H1 (cell line): ENCODE results near the gene SMIM38. TPM values are rescaled to one million over a fixed set of nuclear protein-coding genes. Genes with fewer than 3 reads are reported as not detected.

Source experiments
- CTCF ChIA-PET: fragments of 300-600 bp; sonication (Branson Sonifier 250); formaldehyde crosslinking; loops from one replicate; lab custom pipeline; 2021; ENCODE audit not compliant: partially characterized antibody; lab: Charles Lee
- POLR2A ChIA-PET: fragments of 300-600 bp; sonication (Branson Sonifier 250); formaldehyde crosslinking; loops from one replicate; lab custom pipeline; 2021; ENCODE audit warnings: inconsistent platforms; ENCODE audit not compliant: partially characterized antibody; lab: Charles Lee
- DNase-seq, 2 experiments: peaks; one replicate each; pipeline versions ENCODE4 v3.0.0 to v3.0.0-alpha.2; 2010 to 2022; ENCODE audit warnings: low spot score in 2 of 2, low read depth in 1 of 2, mixed read lengths in 1 of 2
- FAIRE-seq: peaks from 2 replicates; lab custom pipeline; 2011; peaks lifted over from hg19 to GRCh38; lab: Jason Lieb, UNC
- H2AFZ ChIP-seq: 2 replicates; pipeline ENCODE4 v1.8.1; 2012; ENCODE audit warnings: low read length, inconsistent platforms
- H2AK5ac ChIP-seq: 2 replicates; pipeline ENCODE4 v1.6.1; 2013; ENCODE audit warnings: low read depth, low read length
- H2BK120ac ChIP-seq: replicated peaks from 2 replicates; pipeline ENCODE3; 2013; ENCODE audit warnings: low read depth, low read length, inconsistent platforms
- H2BK12ac ChIP-seq: 2 replicates; pipeline ENCODE4 v1.6.1; 2013; ENCODE audit warnings: low read depth, low read length
- H2BK15ac ChIP-seq: 2 replicates; pipeline ENCODE4 v1.6.1; 2013; ENCODE audit warnings: low read length
- H2BK20ac ChIP-seq: 2 replicates; pipeline ENCODE4 v1.6.1; 2013; ENCODE audit warnings: low read length
- H2BK5ac ChIP-seq: 2 replicates; pipeline ENCODE4 v1.6.1; 2013; ENCODE audit warnings: low read depth, low read length
- H3K14ac ChIP-seq: 2 replicates; pipeline ENCODE4 v1.6.1; 2013; ENCODE audit warnings: inconsistent platforms; ENCODE audit not compliant: insufficient read length
- H3K18ac ChIP-seq: 2 replicates; pipeline ENCODE4 v1.6.1; 2013; ENCODE audit warnings: low read length; ENCODE audit errors: extremely low read depth
- H3K23ac ChIP-seq: 2 replicates; pipeline ENCODE4 v1.6.1; 2013; ENCODE audit warnings: inconsistent platforms; ENCODE audit not compliant: insufficient read length
- H3K23me2 ChIP-seq: 2 replicates; pipeline ENCODE4 v1.6.1; 2013; ENCODE audit warnings: low read depth, low read length
- H3K27ac ChIP-seq: 2 replicates; pipeline ENCODE4 v1.6.1; 2011; ENCODE audit warnings: low read depth, low read length, inconsistent platforms
- H3K27me3 ChIP-seq, 4 experiments: replicated peaks in 1 of 4; 1 replicate in 1 of 4; 2 replicates in 3 of 4; pipeline versions ENCODE4 v1.6.1 to v1.8.1; 2011 to 2013; ENCODE audit warnings: low read length in 3 of 4, mild to moderate bottlenecking in 3 of 4, inconsistent platforms in 2 of 4, mixed read lengths in 2 of 4, moderate library complexity in 1 of 4; ENCODE audit not compliant: control insufficient read depth in 3 of 4, insufficient read depth in 3 of 4; ENCODE audit errors: extremely low read depth in 1 of 4
- H3K36me3 ChIP-seq, 4 experiments: 2 replicates each; pipeline versions ENCODE4 v1.6.1 to v1.8.1; 2011 to 2013; ENCODE audit warnings: mild to moderate bottlenecking in 4 of 4, low read length in 3 of 4, moderate library complexity in 2 of 4, control low read depth in 1 of 4, inconsistent platforms in 1 of 4; ENCODE audit not compliant: insufficient read depth in 4 of 4, control insufficient read depth in 2 of 4
- H3K4ac ChIP-seq: replicated peaks from 2 replicates; pipeline ENCODE3; 2013; ENCODE audit warnings: low read length, low read depth, mixed read lengths, inconsistent platforms; ENCODE audit not compliant: insufficient read length
- H3K4me1 ChIP-seq, 4 experiments: replicated peaks in 1 of 4; 1 replicate in 1 of 4; 2 replicates in 3 of 4; pipeline versions ENCODE4 v1.6.1 to v1.8.1; 2011 to 2013; ENCODE audit warnings: low read length in 3 of 4, inconsistent platforms in 2 of 4, mixed read lengths in 1 of 4; ENCODE audit not compliant: insufficient read depth in 4 of 4, control insufficient read depth in 3 of 4
- H3K4me2 ChIP-seq, 2 experiments: 2 replicates each; pipeline versions ENCODE4 v1.6.1 to v1.8.1; 2011 to 2013; ENCODE audit warnings: low read depth in 2 of 2, low read length in 2 of 2, control low read depth in 1 of 2, inconsistent platforms in 1 of 2, mild to moderate bottlenecking in 1 of 2; ENCODE audit not compliant: insufficient read depth in 1 of 2
- H3K4me3 ChIP-seq, 4 experiments: fragments of 200-600, 300-600 bp in 1 of 4; sonication (generic), shearing (Covaris generic), sonication (Bioruptor Twin) in 1 of 4; 2 replicates each; pipeline versions ENCODE4 v1.5.1 to v1.8.1; 2011 to 2016; ENCODE audit warnings: low read length in 4 of 4, low read depth in 3 of 4, control low read depth in 2 of 4, inconsistent platforms in 2 of 4, mild to moderate bottlenecking in 2 of 4, mixed read lengths in 1 of 4, moderate library complexity in 1 of 4; ENCODE audit not compliant: insufficient read depth in 2 of 4; ENCODE audit errors: extremely low read depth in 1 of 4
- H3K56ac ChIP-seq: replicated peaks from 2 replicates; pipeline ENCODE3; 2013; ENCODE audit warnings: low read depth, mild to moderate bottlenecking, mixed read lengths, low read length, inconsistent platforms; ENCODE audit not compliant: insufficient read length
- H3K79me1 ChIP-seq: 2 replicates; pipeline ENCODE4 v1.6.1; 2013; ENCODE audit warnings: low read depth, low read length, control low read depth
- H3K79me2 ChIP-seq, 2 experiments: 2 replicates each; pipeline versions ENCODE4 v1.6.1 to v1.8.1; 2012 to 2013; ENCODE audit warnings: low read length in 2 of 2, mild to moderate bottlenecking in 2 of 2, inconsistent platforms in 1 of 2; ENCODE audit not compliant: insufficient read depth in 2 of 2, control insufficient read depth in 1 of 2
- H3K9ac ChIP-seq, 4 experiments: replicated peaks in 1 of 4; 1 replicate in 1 of 4; 2 replicates in 3 of 4; pipeline versions ENCODE4 v1.6.1 to v1.8.1; 2011 to 2013; ENCODE audit warnings: low read depth in 3 of 4, low read length in 3 of 4, control low read depth in 2 of 4, mild to moderate bottlenecking in 2 of 4, moderate library complexity in 2 of 4, inconsistent platforms in 1 of 4; ENCODE audit errors: extremely low read depth in 1 of 4
- H3K9me3 ChIP-seq, 2 experiments: 2 replicates each; pipeline versions ENCODE4 v1.6.1 to v1.8.1; 2012 to 2013; ENCODE audit warnings: mild to moderate bottlenecking in 2 of 2, moderate library complexity in 2 of 2, control low read depth in 1 of 2, inconsistent platforms in 1 of 2, low read depth in 1 of 2, low read length in 1 of 2, mixed read lengths in 1 of 2; ENCODE audit not compliant: insufficient read depth in 2 of 2
- H4K20me1 ChIP-seq, 2 experiments: replicated peaks in 1 of 2; 2 replicates each; pipeline versions ENCODE3 to v1.8.1; 2011 to 2013; ENCODE audit warnings: inconsistent platforms in 2 of 2, low read length in 2 of 2, mild to moderate bottlenecking in 1 of 2; ENCODE audit not compliant: insufficient read depth in 2 of 2, control insufficient read depth in 1 of 2
- H4K5ac ChIP-seq: 2 replicates; pipeline ENCODE4 v1.6.1; 2013; ENCODE audit warnings: low read length, low read depth, mixed read lengths, inconsistent platforms; ENCODE audit not compliant: insufficient read length
- H4K8ac ChIP-seq: 2 replicates; pipeline ENCODE4 v1.8.0; 2013; ENCODE audit warnings: mild to moderate bottlenecking, moderate library complexity, low read length, inconsistent platforms; ENCODE audit not compliant: insufficient read depth; ENCODE audit errors: extremely low read depth
- H4K91ac ChIP-seq: replicated peaks from 2 replicates; pipeline ENCODE3; 2013; ENCODE audit warnings: low read length, mixed read lengths, inconsistent platforms; ENCODE audit not compliant: insufficient read length
- ASH2L ChIP-seq: fragments of 200-600, 300-600 bp; sonication (generic); IDR thresholded peaks from one replicate; pipeline ENCODE4 v1.7.1; 2017; ENCODE audit warnings: low read length
- CTCF ChIP-seq, 3 experiments: IDR thresholded peaks; 1 replicate in 2 of 3; 2 replicates in 1 of 3; pipeline versions ENCODE4 v1.5.1 to v1.6.1; 2011; ENCODE audit warnings: low read length in 3 of 3, mild to moderate bottlenecking in 3 of 3, inconsistent platforms in 2 of 3, low read depth in 1 of 3, moderate library complexity in 1 of 3; ENCODE audit not compliant: insufficient read depth in 1 of 3; ENCODE audit errors: control extremely low read depth in 1 of 3
- HDAC6 ChIP-seq: IDR thresholded peaks from one replicate; pipeline ENCODE4 v1.7.1; 2012; ENCODE audit warnings: low read depth, mild to moderate bottlenecking, inconsistent platforms, low read length, moderate library complexity
- RXRA ChIP-seq: IDR thresholded peaks from 2 replicates; pipeline ENCODE4 v1.6.1; 2011; ENCODE audit warnings: low read depth, mild to moderate bottlenecking, low read length, moderate library complexity; ENCODE audit not compliant: insufficient read depth
- SIN3A ChIP-seq, 2 experiments: IDR thresholded peaks in 1 of 2; conservative IDR thresholded peaks in 1 of 2; 2 replicates each; pipeline ENCODE4 v1.6.1; 2011 to 2012; ENCODE audit warnings: low read length in 2 of 2, improper control_type of control experiment in 1 of 2, low read depth in 1 of 2, mild to moderate bottlenecking in 1 of 2
- USF2 ChIP-seq: IDR thresholded peaks from 2 replicates; pipeline ENCODE4 v1.6.1; 2011; ENCODE audit warnings: low read length, improper control_type of control experiment
- YY1 ChIP-seq: IDR thresholded peaks from 2 replicates; pipeline ENCODE4 v1.6.1; 2011; ENCODE audit warnings: low read depth, mild to moderate bottlenecking, low read length
- WGBS, 2 experiments: shearing (Covaris generic) in 1 of 2; methylation state at CpG; one replicate each; pipeline versions ENCODE4 v1.1.6 to v1.1.7; 2013 to 2015; ENCODE audit warnings: low lambda C conversion rate in 2 of 2, mixed read lengths in 2 of 2, inconsistent platforms in 1 of 2, low coverage in 1 of 2, missing lambda C conversion rate in 1 of 2; ENCODE audit not compliant: insufficient replicate concordance in 2 of 2, insufficient coverage in 1 of 2, insufficient read length in 1 of 2; ENCODE audit errors: extremely low coverage in 1 of 2, missing lambda C conversion rate in 1 of 2; 5-methylcytosine and 5-hydroxymethylcytosine counted together
- polyA plus RNA-seq, 7 experiments: library from polyadenylated mRNA; depleted of rRNA in 3 of 7; stranded (reverse) in 5 of 7; unstranded in 2 of 7; fragments of >200 nt in 5 of 7; fragments of 200-250 nt in 2 of 7; gene quantifications; 1 replicate in 5 of 7; 2 replicates in 1 of 7; 4 replicates in 1 of 7; pipeline versions ENCODE4 v1.2.1 to v1.2.3, GENCODE V29; 2011 to 2013; ENCODE audit warnings: missing spikeins in 2 of 7, mixed read lengths in 2 of 7
- total RNA-seq: library from RNA; stranded (reverse); fragmentation: NEBNext Ultra II Directional; extraction: Animal tissue kit (Norgen Biotek cat#: 25700); gene quantifications from 2 replicates; pipeline ENCODE4 v1.2.1, GENCODE V29; 2021

SMIM38 gene
- total and polyA plus RNA-seq, 2 of the 8 experiments (the other 6 are each of a cell fraction or from before 2014, with no cell fraction given): 0.17 to 0.20 TPM

GRCh38 chr11:69127081-69127850 is 28.5 kb upstream of the SMIM38 start:
- Histone ChIP-seq H4K20me1 (no peaks in the 10 kb centered on the region), H4K5ac (no peak overlapping the region), H4K91ac (no peak overlapping the region), H3K27ac (no peak overlapping the region), H3K27me3 (peaks cover 0 to 2% (median 0%) of the 10 kb centered on the region in 4 experiments; a peak in 2 of 7 replicates), H3K79me2 (no peaks in the 10 kb centered on the region), H3K4me3 (no peak overlapping the region), H2BK15ac (no peak overlapping the region), H3K56ac (no peak overlapping the region), H3K4ac (no peak overlapping the region), H3K18ac (no peak overlapping the region), H2BK120ac (no peak overlapping the region), H2BK5ac (no peak overlapping the region), H3K23me2 (peaks cover 3% of the 10 kb centered on the region; the same call in 1 of the 2 replicates), H3K4me1 (peaks cover 0 to 22% (median 17%) of the 10 kb centered on the region in 4 experiments; a peak in 6 of 7 replicates), H3K79me1 (no peaks in the 10 kb centered on the region), H3K23ac (no peak overlapping the region), H2BK12ac (no peak overlapping the region), H2AK5ac (no peak overlapping the region), H3K14ac (no peak overlapping the region)
- no peak for DNase-seq
- 90% methylated on average over 20 of the region's 26 CpGs; no CpG with 5 or more reads in 1 of the 2 experiments for WGBS, 2 experiments
- CTCF ChIA-PET: interaction anchor here (1.2 to 1.4 kb wide), 2 partner anchors 26 to 543 kb away, joined by 3 to 4 read pairs; no protein-coding TSS in a partner anchor
- no peak for FAIRE-seq
- POLR2A ChIA-PET: interaction anchor here (0.6 kb wide), 1 partner anchor 9 kb away, joined by 4 read pairs; no protein-coding TSS in a partner anchor
- TF ChIP-seq SIN3A (conservative IDR thresholded peaks at IDR 0.05 in 1 of 2, IDR thresholded peaks at IDR 0.05 in 1 of 2; ENCODE audit: low read depth in 1 of 2, low read length in 2 of 2): no peak
- TF ChIP-seq YY1: no peak
- TF ChIP-seq CTCF (IDR thresholded peaks at IDR 0.05; ENCODE audit: control extremely low read depth in 1 of 3, insufficient read depth in 1 of 3, low read depth in 1 of 3, low read length in 3 of 3): no peak
- TF ChIP-seq USF2: no peak
- no peak for TF ChIP-seq RXRA
- TF ChIP-seq ASH2L: no peak
- TF ChIP-seq HDAC6: no peak
- TF ChIP-seq, all 59 proteins: peak for 0
- H4K8ac ChIP-seq: no peak overlapping the region
- no peak overlapping the region for H2AFZ ChIP-seq
- no peak overlapping the region for H2BK20ac ChIP-seq
- no peaks in the 10 kb centered on the region for H3K36me3 ChIP-seq
- peaks cover 0 to 3% of the 10 kb centered on the region in 2 experiments; a peak in 2 of 4 replicates for H3K9me3 ChIP-seq
- no peak overlapping the region for H3K4me2 ChIP-seq
- H3K9ac ChIP-seq: no peak overlapping the region
